GM12892 (cell line): ENCODE data around the gene DDI1.

ENCODE experiments used
- POLR2AphosphoS5 ChIP-seq: IDR thresholded peaks from 2 replicates; pipeline ENCODE4 v1.6.1; 2011; ENCODE audit warnings: low read depth, low read length, control low read depth
- TAF1 ChIP-seq: IDR thresholded peaks from 2 replicates; pipeline ENCODE4 v1.6.1; 2011; ENCODE audit warnings: low read depth, mild to moderate bottlenecking, control low read depth, low read length, borderline replicate concordance

DNA sequence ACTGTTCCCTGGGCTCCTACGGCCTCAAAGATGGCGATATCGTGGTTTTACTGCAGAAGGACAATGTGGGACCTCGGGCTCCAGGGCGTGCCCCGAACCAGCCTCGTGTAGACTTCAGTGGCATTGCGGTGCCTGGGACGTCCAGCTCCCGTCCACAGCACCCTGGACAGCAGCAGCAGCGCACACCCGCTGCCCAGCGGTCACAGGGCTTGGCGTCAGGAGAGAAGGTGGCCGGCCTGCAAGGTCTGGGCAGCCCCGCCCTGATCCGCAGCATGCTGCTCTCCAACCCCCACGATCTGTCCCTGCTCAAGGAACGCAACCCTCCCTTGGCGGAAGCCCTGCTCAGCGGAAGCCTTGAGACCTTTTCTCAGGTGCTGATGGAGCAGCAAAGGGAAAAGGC, 555 bp downstream of the DDI1 start:
- TF ChIP-seq TAF1 (no peak), POLR2AphosphoS5 (no peak)
